K562 (cell line): ENCODE results near the gene PLTP. TPM values are rescaled to one million over a fixed set of nuclear protein-coding genes. Genes with fewer than 3 reads are reported as not detected.

Experiments
- CHAMP1 ChIP-seq: fragments of 450-650 bp; IDR thresholded peaks from 2 replicates; pipeline ENCODE4 v1.6.1; 2016; ENCODE audit warnings: mild to moderate bottlenecking
- CREBBP ChIP-seq: IDR thresholded peaks from one replicate; pipeline ENCODE4 v1.6.1; 2012; ENCODE audit warnings: low read depth, mild to moderate bottlenecking, control low read depth, inconsistent platforms, low read length
- CREM ChIP-seq: IDR thresholded peaks from 2 replicates; pipeline ENCODE4 v1.6.1; 2014; ENCODE audit warnings: antibody characterized with exemption, low read depth
- KDM1A ChIP-seq, 2 experiments: fragments of 450-650 bp; IDR thresholded peaks; 2 replicates each; pipeline ENCODE4 v1.6.1; 2016; ENCODE audit warnings: mild to moderate bottlenecking in 2 of 2
- NR2C2 ChIP-seq, 2 experiments: fragments of 200-800 bp in 1 of 2; sonication (Bioruptor generic) in 1 of 2; sonication (generic) in 1 of 2; formaldehyde crosslinking in 1 of 2; IDR thresholded peaks; 2 replicates each; pipeline versions ENCODE4 v1.6.1 to v1.8.0; 2016 to 2022; ENCODE audit warnings: mild to moderate bottlenecking in 1 of 2, missing compliant biosample characterization in 1 of 2, missing genetic modification characterization in 1 of 2, missing genetic modification reagents in 1 of 2
- RCOR1 ChIP-seq, 2 experiments: IDR thresholded peaks; 2 replicates each; pipeline ENCODE4 v1.6.1; 2012; ENCODE audit warnings: low read depth in 2 of 2, low read length in 2 of 2, borderline replicate concordance in 1 of 2, improper control_type of control experiment in 1 of 2
- SMAD3 ChIP-seq: fragments of 450-650 bp; formaldehyde crosslinking; conservative IDR thresholded peaks from 2 replicates; pipeline ENCODE4 v1.4.0; 2020; ENCODE audit warnings: mild to moderate bottlenecking
- VEZF1 ChIP-seq: fragments of 200-800 bp; sonication (Bioruptor generic); IDR thresholded peaks from 2 replicates; pipeline ENCODE4 v1.6.1; 2017; ENCODE audit warnings: missing genetic modification characterization, missing compliant biosample characterization
- WHSC1 ChIP-seq: IDR thresholded peaks from one replicate; pipeline ENCODE4 v1.6.1; 2012; ENCODE audit warnings: low read length, control low read depth, inconsistent platforms
- YY1 ChIP-seq, 3 experiments: IDR thresholded peaks; 2 replicates each; pipeline ENCODE4 v1.6.1; 2011; ENCODE audit warnings: low read length in 2 of 3, mild to moderate bottlenecking in 2 of 3, moderate library complexity in 2 of 3, borderline replicate concordance in 1 of 3, control low read depth in 1 of 3, low read depth in 1 of 3; ENCODE audit not compliant: insufficient read depth in 3 of 3, insufficient replicate concordance in 2 of 3, control insufficient read depth in 1 of 3, insufficient read length in 1 of 3; ENCODE audit errors: extremely low read depth in 1 of 3
- ZFP36 ChIP-seq: fragments of 150-350 bp; IDR thresholded peaks from 2 replicates; pipeline ENCODE4 v1.6.1; 2018; ENCODE audit warnings: low read length, low read depth; ENCODE audit not compliant: partially characterized antibody
- ZFPM2 ChIP-seq: fragments of 250-450 bp; sonication (Bioruptor Pico); IDR thresholded peaks from 2 replicates; pipeline ENCODE4 v1.5.1; 2022; ENCODE audit warnings: mild to moderate bottlenecking
- ZKSCAN8 ChIP-seq: fragments of 200-800 bp; sonication (Bioruptor generic); IDR thresholded peaks from 2 replicates; pipeline ENCODE4 v1.6.1; 2016; ENCODE audit warnings: missing genetic modification characterization, missing compliant biosample characterization
- ZNF24 ChIP-seq: fragments of 450-650 bp; IDR thresholded peaks from 2 replicates; pipeline ENCODE4 v1.6.1; 2016
- polyA plus RNA-seq, 8 experiments: library from polyadenylated mRNA; depleted of rRNA in 4 of 8; stranded (reverse) in 5 of 8; unstranded in 3 of 8; fragments of >200 nt; fragmentation: Nextera tagmentation in 2 of 8; fragmentation: Illumina TruSeq in 1 of 8; extraction: Ambion mirVana in 2 of 8; extraction: Trizol in 1 of 8; gene quantifications; 2 replicates each; pipeline versions ENCODE4 v1.2.1 to v1.2.3, GENCODE V29; 2011 to 2014; ENCODE audit warnings: inconsistent platforms in 1 of 8, missing spikeins in 1 of 8
- total RNA-seq, 7 experiments: library from RNA; depleted of rRNA in 6 of 7; stranded (reverse); fragments of >200 nt in 6 of 7; fragmentation: Illumina TruSeq in 2 of 7; extraction: Trizol in 2 of 7; gene quantifications; 2 replicates each; pipeline versions ENCODE4 v1.2.1 to v1.2.3, GENCODE V29; 2011 to 2021; ENCODE audit warnings: low replicate concordance in 1 of 7

PLTP gene
- total and polyA plus RNA-seq, 9 of the 15 experiments (the other 6 are each of a cell fraction or from before 2014, with no cell fraction given) = 2.8 to 29.3 (median 17.6) TPM

GRCh38 chr20:45857882-45858216 lies 54.1 kb downstream of the PLTP start (continued):
- no peak for TF ChIP-seq CHAMP1
- peak in 1 of 3 experiments; percentile 4 for TF ChIP-seq YY1 (IDR thresholded peaks at IDR 0.05; ENCODE audit: borderline replicate concordance in 1 of 3, control insufficient read depth in 1 of 3, extremely low read depth in 1 of 3, insufficient read depth in 3 of 3, insufficient read length in 1 of 3, insufficient replicate concordance in 2 of 3, low read depth in 1 of 3, low read length in 2 of 3)
- no peak for TF ChIP-seq SMAD3 (CRISPR knock-in tag)
- no peak for TF ChIP-seq ZFPM2 (CRISPR knock-in tag)
- TF ChIP-seq CREM = 0 out of 2 replicates have a peak, but pooled peaks have one; percentile 6
- TF ChIP-seq VEZF1 (CRISPR knock-in tag) = peak; percentile 82
- no peak for TF ChIP-seq WHSC1
- TF ChIP-seq NR2C2 (CRISPR knock-in tag; IDR thresholded peaks at IDR 0.05) = no peak
- TF ChIP-seq NR2C2 (tag; IDR thresholded peaks at IDR 0.05) = peak; percentile 94
- TF ChIP-seq CREBBP = no peak
- 0 out of 2 replicates have a peak, but pooled peaks have one; percentile 11 for TF ChIP-seq ZNF24
- TF ChIP-seq RCOR1 (IDR thresholded peaks at IDR 0.05; ENCODE audit: borderline replicate concordance in 1 of 2, low read depth in 2 of 2, low read length in 2 of 2) = peak in 1 of 2 experiments; percentile 80; a peak in 2 of 4 replicates
- peak; percentile 99 for TF ChIP-seq ZFP36
- peak; percentile 98 for TF ChIP-seq ZKSCAN8 (CRISPR knock-in tag)
- TF ChIP-seq KDM1A (IDR thresholded peaks at IDR 0.05) = peak; percentile 17 to 65; a peak in 3 of 4 replicates
- TF ChIP-seq, all 486 proteins: peak for 23
